HEK293 (cell line): Measurements from ENCODE around the gene AFF2.

Source experiments
- CTCF ChIA-PET: fragments of 350-600 bp; formaldehyde crosslinking; extraction: SDS; loops from one replicate; lab custom pipeline; 2021; ENCODE audit warnings: antibody characterized with exemption; lab: Yijun Ruan, JAX
- POLR2A ChIA-PET: fragments of 300-600 bp; formaldehyde crosslinking; extraction: SDS; loops from one replicate; lab custom pipeline; 2020; ENCODE audit warnings: antibody characterized with exemption, inconsistent platforms; lab: Yijun Ruan, JAX
- H3K27ac ChIP-seq: fragments of 200-500 bp; sonication (Bioruptor generic); 2 replicates; pipeline ENCODE4 v1.5.1; 2014; ENCODE audit warnings: low read depth, low read length, control low read depth, inconsistent platforms; ENCODE audit errors: extremely low read depth
- H3K36me3 ChIP-seq, 2 experiments: fragments of 200-500 bp in 1 of 2; sonication (Bioruptor generic) in 1 of 2; 1 replicate in 1 of 2; 2 replicates in 1 of 2; pipeline ENCODE4 v1.5.1; 2014 to 2017; ENCODE audit warnings: inconsistent platforms in 2 of 2, low read length in 2 of 2; ENCODE audit not compliant: control insufficient read depth in 2 of 2, insufficient read depth in 1 of 2
- H3K4me1 ChIP-seq: fragments of 200-500 bp; sonication (Bioruptor generic); 2 replicates; pipeline ENCODE4 v1.5.1; 2014; ENCODE audit warnings: mild to moderate bottlenecking, low read length, inconsistent platforms; ENCODE audit not compliant: control insufficient read depth, insufficient read depth
- H3K4me3 ChIP-seq: 2 replicates; pipeline ENCODE4 v1.5.1; 2011; ENCODE audit warnings: low read depth, mild to moderate bottlenecking, control low read depth, low read length, moderate library complexity
- H3K9me3 ChIP-seq: fragments of 200-500 bp; sonication (Bioruptor generic); 2 replicates; pipeline ENCODE4 v1.5.1; 2014; ENCODE audit warnings: low read depth, low read length, inconsistent platforms; ENCODE audit not compliant: control insufficient read depth, insufficient read depth
- BCL11A ChIP-seq: fragments of 450-650 bp; formaldehyde crosslinking; IDR thresholded peaks from 2 replicates; pipeline ENCODE4 v1.5.1; 2016; ENCODE audit warnings: low read depth, missing biosample characterization, missing genetic modification characterization
- BCL11B ChIP-seq: fragments of 450-650 bp; formaldehyde crosslinking; IDR thresholded peaks from 2 replicates; pipeline ENCODE4 v1.5.1; 2016; ENCODE audit warnings: low read depth, missing biosample characterization, missing genetic modification characterization
- EGR2 ChIP-seq: fragments of 450-650 bp; formaldehyde crosslinking; IDR thresholded peaks from 2 replicates; pipeline ENCODE4 v1.5.1; 2016; ENCODE audit warnings: low read depth, missing biosample characterization, missing genetic modification characterization
- HOXA7 ChIP-seq: sonication (generic); formaldehyde crosslinking; IDR thresholded peaks from 2 replicates; pipeline ENCODE4 v1.8.1; 2022; ENCODE audit warnings: missing genetic modification reagents, borderline replicate concordance
- KLF1 ChIP-seq: fragments of 450-650 bp; formaldehyde crosslinking; IDR thresholded peaks from 2 replicates; pipeline ENCODE4 v1.5.1; 2016; ENCODE audit warnings: missing biosample characterization, missing genetic modification characterization
- KLF7 ChIP-seq: fragments of 450-650 bp; formaldehyde crosslinking; IDR thresholded peaks from 2 replicates; pipeline ENCODE4 v1.5.1; 2016; ENCODE audit warnings: missing biosample characterization, missing genetic modification characterization, borderline replicate concordance
- KLF9 ChIP-seq: fragments of 450-650 bp; formaldehyde crosslinking; IDR thresholded peaks from 2 replicates; pipeline ENCODE4 v1.5.1; 2016; ENCODE audit warnings: missing biosample characterization, missing genetic modification characterization, low read depth
- REPIN1 ChIP-seq: fragments of 450-650 bp; formaldehyde crosslinking; IDR thresholded peaks from 2 replicates; pipeline ENCODE4 v1.5.1; 2017; ENCODE audit warnings: missing biosample characterization, missing genetic modification characterization, low read depth
- TCF7L2 ChIP-seq: IDR thresholded peaks from 2 replicates; pipeline ENCODE4 v1.6.1; 2011; ENCODE audit warnings: low read depth, mild to moderate bottlenecking, inconsistent platforms, low read length, moderate library complexity, borderline replicate concordance
- ZNF221 ChIP-seq: fragments of 450-650 bp; formaldehyde crosslinking; IDR thresholded peaks from 2 replicates; pipeline ENCODE4 v1.5.1; 2017; ENCODE audit warnings: missing biosample characterization, missing genetic modification characterization, borderline replicate concordance
- ZNF335 ChIP-seq: fragments of 450-650 bp; formaldehyde crosslinking; conservative IDR thresholded peaks from 2 replicates; pipeline ENCODE4 v1.5.1; 2016; ENCODE audit warnings: missing biosample characterization, missing genetic modification characterization
- ZNF354C ChIP-seq: fragments of 450-650 bp; formaldehyde crosslinking; IDR thresholded peaks from 2 replicates; pipeline ENCODE4 v1.5.1; 2016; ENCODE audit warnings: missing biosample characterization, missing genetic modification characterization, low read depth, borderline replicate concordance
- ZNF529 ChIP-seq: fragments of 450-650 bp; formaldehyde crosslinking; IDR thresholded peaks from 2 replicates; pipeline ENCODE4 v1.5.1; 2017; ENCODE audit warnings: missing genetic modification characterization, missing biosample characterization; ENCODE audit not compliant: insufficient replicate concordance
- ZNF558 ChIP-seq: fragments of 450-650 bp; formaldehyde crosslinking; IDR thresholded peaks from 2 replicates; pipeline ENCODE4 v1.5.1; 2016; ENCODE audit warnings: missing biosample characterization, missing genetic modification characterization
- ZNF791 ChIP-seq: fragments of 450-650 bp; formaldehyde crosslinking; IDR thresholded peaks from 2 replicates; pipeline ENCODE4 v1.5.1; 2016; ENCODE audit warnings: missing biosample characterization, missing genetic modification characterization
- TF ChIP-seq, protein P1 (sequence below): fragments of 450-650 bp; formaldehyde crosslinking; IDR thresholded peaks from 2 replicates; pipeline ENCODE4 v1.5.1; 2016; ENCODE audit warnings: missing biosample characterization, missing genetic modification characterization
- TF ChIP-seq, protein P2 (sequence below): fragments of 450-650 bp; formaldehyde crosslinking; IDR thresholded peaks from 2 replicates; pipeline ENCODE4 v1.5.1; 2016; ENCODE audit warnings: missing biosample characterization, missing genetic modification characterization, low read depth
- TF ChIP-seq, protein P3 (sequence below): fragments of 450-650 bp; formaldehyde crosslinking; IDR thresholded peaks from 2 replicates; pipeline ENCODE4 v1.5.1; 2016; ENCODE audit warnings: missing biosample characterization, missing genetic modification characterization
- TF ChIP-seq, protein P4 (sequence below): fragments of 450-650 bp; formaldehyde crosslinking; IDR thresholded peaks from 2 replicates; pipeline ENCODE4 v1.5.1; 2016; ENCODE audit warnings: missing biosample characterization, missing genetic modification characterization
- TF ChIP-seq, protein P5 (sequence below): fragments of 450-650 bp; formaldehyde crosslinking; IDR thresholded peaks from 2 replicates; pipeline ENCODE4 v1.5.1; 2017; ENCODE audit warnings: missing biosample characterization, mild to moderate bottlenecking, missing genetic modification characterization, moderate library complexity
- TF ChIP-seq, protein P6 (sequence below): fragments of 450-650 bp; formaldehyde crosslinking; IDR thresholded peaks from 2 replicates; pipeline ENCODE4 v1.5.1; 2016; ENCODE audit warnings: missing biosample characterization, missing genetic modification characterization, low read depth

Gene AFF2

GRCh38 chrX:148613636-148614035, 113.2 kb downstream of the AFF2 start (continued):
- TF ChIP-seq, protein P1, sequence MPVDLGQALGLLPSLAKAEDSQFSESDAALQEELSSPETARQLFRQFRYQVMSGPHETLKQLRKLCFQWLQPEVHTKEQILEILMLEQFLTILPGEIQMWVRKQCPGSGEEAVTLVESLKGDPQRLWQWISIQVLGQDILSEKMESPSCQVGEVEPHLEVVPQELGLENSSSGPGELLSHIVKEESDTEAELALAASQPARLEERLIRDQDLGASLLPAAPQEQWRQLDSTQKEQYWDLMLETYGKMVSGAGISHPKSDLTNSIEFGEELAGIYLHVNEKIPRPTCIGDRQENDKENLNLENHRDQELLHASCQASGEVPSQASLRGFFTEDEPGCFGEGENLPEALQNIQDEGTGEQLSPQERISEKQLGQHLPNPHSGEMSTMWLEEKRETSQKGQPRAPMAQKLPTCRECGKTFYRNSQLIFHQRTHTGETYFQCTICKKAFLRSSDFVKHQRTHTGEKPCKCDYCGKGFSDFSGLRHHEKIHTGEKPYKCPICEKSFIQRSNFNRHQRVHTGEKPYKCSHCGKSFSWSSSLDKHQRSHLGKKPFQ (tag by site-specific recombination) = no peak

GRCh38 chrX:148615491-148615890, 115.1 kb downstream of the AFF2 start:
- no peak overlapping the region for H3K4me3 ChIP-seq
- no peaks in the 10 kb centered on the region; the same call in 1 of the 2 replicates for H3K9me3 ChIP-seq
- ChIA-PET CTCF (no interaction called here), POLR2A (no interaction called here)
- TF ChIP-seq REPIN1 (no peak), TCF7L2 (no peak), ZNF335 (no peak), ZNF221 (no peak), ZNF558 (tag by site-specific recombination) (no peak), ZNF529 (tag by site-specific recombination) (no peak), KLF1 (tag by site-specific recombination) (no peak), ZNF354C (tag by site-specific recombination) (no peak)
- TF ChIP-seq, protein P2, sequence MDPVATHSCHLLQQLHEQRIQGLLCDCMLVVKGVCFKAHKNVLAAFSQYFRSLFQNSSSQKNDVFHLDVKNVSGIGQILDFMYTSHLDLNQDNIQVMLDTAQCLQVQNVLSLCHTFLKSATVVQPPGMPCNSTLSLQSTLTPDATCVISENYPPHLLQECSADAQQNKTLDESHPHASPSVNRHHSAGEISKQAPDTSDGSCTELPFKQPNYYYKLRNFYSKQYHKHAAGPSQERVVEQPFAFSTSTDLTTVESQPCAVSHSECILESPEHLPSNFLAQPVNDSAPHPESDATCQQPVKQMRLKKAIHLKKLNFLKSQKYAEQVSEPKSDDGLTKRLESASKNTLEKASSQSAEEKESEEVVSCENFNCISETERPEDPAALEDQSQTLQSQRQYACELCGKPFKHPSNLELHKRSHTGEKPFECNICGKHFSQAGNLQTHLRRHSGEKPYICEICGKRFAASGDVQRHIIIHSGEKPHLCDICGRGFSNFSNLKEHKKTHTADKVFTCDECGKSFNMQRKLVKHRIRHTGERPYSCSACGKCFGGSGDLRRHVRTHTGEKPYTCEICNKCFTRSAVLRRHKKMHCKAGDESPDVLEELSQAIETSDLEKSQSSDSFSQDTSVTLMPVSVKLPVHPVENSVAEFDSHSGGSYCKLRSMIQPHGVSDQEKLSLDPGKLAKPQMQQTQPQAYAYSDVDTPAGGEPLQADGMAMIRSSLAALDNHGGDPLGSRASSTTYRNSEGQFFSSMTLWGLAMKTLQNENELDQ (tag by site-specific recombination) = no peak
- H3K36me3 ChIP-seq = no peaks in the 10 kb centered on the region
- H3K4me1 ChIP-seq = no peaks in the 10 kb centered on the region
- no peak overlapping the region for H3K27ac ChIP-seq

DNA sequence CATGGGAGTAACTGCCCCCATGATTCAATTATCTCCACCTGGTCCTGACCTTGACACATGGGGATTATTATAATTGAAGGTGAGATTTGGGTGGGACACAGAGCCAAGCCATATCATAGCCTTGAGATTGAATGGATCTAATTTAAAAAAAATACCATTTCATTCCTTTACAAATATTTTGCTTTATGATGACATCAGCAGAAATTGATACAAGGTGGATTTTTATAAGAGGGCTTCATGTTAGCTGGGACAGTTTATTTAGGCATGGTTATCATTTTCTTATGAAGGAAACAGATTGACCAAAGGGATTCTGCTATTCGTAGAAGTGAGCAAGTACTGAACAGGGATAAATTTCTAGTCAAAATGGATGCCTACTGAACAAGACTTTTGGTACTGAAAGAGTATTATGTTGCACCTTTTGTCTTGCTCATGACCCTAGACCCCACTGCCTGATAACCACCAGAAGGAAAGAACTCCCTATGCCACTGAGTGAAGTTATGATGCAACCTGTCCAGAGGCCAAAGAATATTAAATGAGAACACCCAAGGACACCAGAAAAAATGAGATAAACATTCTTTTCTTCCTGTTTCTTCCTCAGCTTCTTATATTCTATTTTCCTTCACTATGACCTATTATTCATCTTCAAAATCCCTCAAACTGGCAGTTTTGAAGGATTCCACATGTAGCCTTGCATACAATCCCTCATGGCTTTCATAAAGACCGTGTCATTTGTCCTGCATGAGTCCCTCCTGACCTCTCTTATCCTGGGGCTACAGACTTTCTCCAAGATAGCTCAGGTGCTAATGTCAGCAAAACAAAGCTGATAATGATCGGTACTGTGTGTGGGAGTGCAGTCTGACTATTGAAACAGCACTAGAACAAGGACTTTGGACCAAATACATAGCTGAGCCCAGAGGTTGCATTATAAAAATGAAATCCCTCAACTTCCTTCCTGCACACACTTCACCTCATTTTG, 118.3 kb downstream of the AFF2 start:
- no peaks in the 10 kb centered on the region; the same call in 1 of the 2 replicates for H3K9me3 ChIP-seq
- peaks cover 2% of the 10 kb centered on the region; the same call in 1 of the 2 replicates for H3K4me1 ChIP-seq
- ChIA-PET POLR2A (no interaction called here), CTCF (interaction anchor here (0.6 kb wide), 1 partner anchor 789 kb away, joined by 5 read pairs; no protein-coding TSS in a partner anchor)
- H3K4me3 ChIP-seq = no peak overlapping the region
- H3K36me3 ChIP-seq = no peaks in the 10 kb centered on the region
- H3K27ac ChIP-seq = no peak overlapping the region
- TF ChIP-seq, protein P3, sequence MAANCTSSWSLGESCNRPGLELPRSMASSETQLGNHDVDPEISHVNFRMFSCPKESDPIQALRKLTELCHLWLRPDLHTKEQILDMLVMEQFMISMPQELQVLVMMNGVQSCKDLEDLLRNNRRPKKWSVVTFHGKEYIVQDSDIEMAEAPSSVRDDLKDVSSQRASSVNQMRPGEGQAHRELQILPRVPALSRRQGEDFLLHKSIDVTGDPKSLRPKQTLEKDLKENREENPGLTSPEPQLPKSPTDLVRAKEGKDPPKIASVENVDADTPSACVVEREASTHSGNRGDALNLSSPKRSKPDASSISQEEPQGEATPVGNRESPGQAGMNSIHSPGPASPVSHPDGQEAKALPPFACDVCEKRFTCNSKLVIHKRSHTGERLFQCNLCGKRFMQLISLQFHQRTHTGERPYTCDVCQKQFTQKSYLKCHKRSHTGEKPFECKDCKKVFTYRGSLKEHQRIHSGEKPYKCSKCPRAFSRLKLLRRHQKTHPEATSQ (tag by site-specific recombination) = no peak
- TF ChIP-seq BCL11A (tag by site-specific recombination) (no peak), HOXA7 (CRISPR knock-in tag) (no peak), KLF9 (no peak), KLF7 (tag by site-specific recombination) (no peak), ZNF791 (tag by site-specific recombination) (no peak), BCL11B (no peak), EGR2 (tag by site-specific recombination) (no peak)
- TF ChIP-seq, protein P4, sequence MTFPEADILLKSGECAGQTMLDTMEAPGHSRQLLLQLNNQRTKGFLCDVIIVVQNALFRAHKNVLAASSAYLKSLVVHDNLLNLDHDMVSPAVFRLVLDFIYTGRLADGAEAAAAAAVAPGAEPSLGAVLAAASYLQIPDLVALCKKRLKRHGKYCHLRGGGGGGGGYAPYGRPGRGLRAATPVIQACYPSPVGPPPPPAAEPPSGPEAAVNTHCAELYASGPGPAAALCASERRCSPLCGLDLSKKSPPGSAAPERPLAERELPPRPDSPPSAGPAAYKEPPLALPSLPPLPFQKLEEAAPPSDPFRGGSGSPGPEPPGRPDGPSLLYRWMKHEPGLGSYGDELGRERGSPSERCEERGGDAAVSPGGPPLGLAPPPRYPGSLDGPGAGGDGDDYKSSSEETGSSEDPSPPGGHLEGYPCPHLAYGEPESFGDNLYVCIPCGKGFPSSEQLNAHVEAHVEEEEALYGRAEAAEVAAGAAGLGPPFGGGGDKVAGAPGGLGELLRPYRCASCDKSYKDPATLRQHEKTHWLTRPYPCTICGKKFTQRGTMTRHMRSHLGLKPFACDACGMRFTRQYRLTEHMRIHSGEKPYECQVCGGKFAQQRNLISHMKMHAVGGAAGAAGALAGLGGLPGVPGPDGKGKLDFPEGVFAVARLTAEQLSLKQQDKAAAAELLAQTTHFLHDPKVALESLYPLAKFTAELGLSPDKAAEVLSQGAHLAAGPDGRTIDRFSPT (tag by site-specific recombination) = no peak
- TF ChIP-seq, protein P5, sequence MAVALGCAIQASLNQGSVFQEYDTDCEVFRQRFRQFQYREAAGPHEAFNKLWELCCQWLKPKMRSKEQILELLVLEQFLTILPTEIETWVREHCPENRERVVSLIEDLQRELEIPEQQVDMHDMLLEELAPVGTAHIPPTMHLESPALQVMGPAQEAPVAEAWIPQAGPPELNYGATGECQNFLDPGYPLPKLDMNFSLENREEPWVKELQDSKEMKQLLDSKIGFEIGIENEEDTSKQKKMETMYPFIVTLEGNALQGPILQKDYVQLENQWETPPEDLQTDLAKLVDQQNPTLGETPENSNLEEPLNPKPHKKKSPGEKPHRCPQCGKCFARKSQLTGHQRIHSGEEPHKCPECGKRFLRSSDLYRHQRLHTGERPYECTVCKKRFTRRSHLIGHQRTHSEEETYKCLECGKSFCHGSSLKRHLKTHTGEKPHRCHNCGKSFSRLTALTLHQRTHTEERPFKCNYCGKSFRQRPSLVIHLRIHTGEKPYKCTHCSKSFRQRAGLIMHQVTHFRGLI (tag by site-specific recombination) = no peak
- TF ChIP-seq, protein P6, sequence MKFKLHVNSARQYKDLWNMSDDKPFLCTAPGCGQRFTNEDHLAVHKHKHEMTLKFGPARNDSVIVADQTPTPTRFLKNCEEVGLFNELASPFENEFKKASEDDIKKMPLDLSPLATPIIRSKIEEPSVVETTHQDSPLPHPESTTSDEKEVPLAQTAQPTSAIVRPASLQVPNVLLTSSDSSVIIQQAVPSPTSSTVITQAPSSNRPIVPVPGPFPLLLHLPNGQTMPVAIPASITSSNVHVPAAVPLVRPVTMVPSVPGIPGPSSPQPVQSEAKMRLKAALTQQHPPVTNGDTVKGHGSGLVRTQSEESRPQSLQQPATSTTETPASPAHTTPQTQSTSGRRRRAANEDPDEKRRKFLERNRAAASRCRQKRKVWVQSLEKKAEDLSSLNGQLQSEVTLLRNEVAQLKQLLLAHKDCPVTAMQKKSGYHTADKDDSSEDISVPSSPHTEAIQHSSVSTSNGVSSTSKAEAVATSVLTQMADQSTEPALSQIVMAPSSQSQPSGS = no peak
